K562 (cell line): ENCODE measurements around the gene MADCAM1. TPM values are rescaled to one million over a fixed set of nuclear protein-coding genes. Genes with fewer than 3 reads are reported as not detected.

Source experiments
- FOXA3 ChIP-seq, 2 experiments: fragments of 450-650 bp in 1 of 2; sonication (generic) in 1 of 2; formaldehyde crosslinking; IDR thresholded peaks in 1 of 2; conservative IDR thresholded peaks in 1 of 2; 2 replicates each; pipeline versions ENCODE4 v1.4.0 to v1.8.0; 2020 to 2022; ENCODE audit warnings: mild to moderate bottlenecking in 2 of 2, missing genetic modification reagents in 1 of 2
- GATAD2A ChIP-seq: fragments of 450-650 bp; IDR thresholded peaks from 2 replicates; pipeline ENCODE4 v1.6.1; 2017
- HNRNPH1 ChIP-seq: fragments of 200-400 bp; formaldehyde crosslinking; optimal IDR thresholded peaks from 2 replicates; pipeline ENCODE3; 2017; ENCODE audit warnings: low read depth, mild to moderate bottlenecking, low read length, moderate library complexity
- MBD2 ChIP-seq: sonication (generic); IDR thresholded peaks from 2 replicates; pipeline ENCODE4 v1.6.1; 2016; ENCODE audit warnings: low read depth, borderline replicate concordance
- MGA ChIP-seq: fragments of 450-650 bp; IDR thresholded peaks from 2 replicates; pipeline ENCODE4 v1.6.1; 2016; ENCODE audit warnings: mild to moderate bottlenecking, moderate library complexity
- PPARD ChIP-seq: fragments of 250-450 bp; sonication (Bioruptor Pico); IDR thresholded peaks from 2 replicates; pipeline ENCODE4 v1.8.0; 2022; ENCODE audit warnings: inconsistent platforms, mild to moderate bottlenecking, moderate library complexity
- SMARCA4 ChIP-seq: fragments of 450-650 bp; IDR thresholded peaks from 2 replicates; pipeline ENCODE4 v1.6.1; 2016
- SRSF1 ChIP-seq: fragments of 200-400 bp; formaldehyde crosslinking; IDR thresholded peaks from 2 replicates; pipeline ENCODE4 v1.6.1; 2017; ENCODE audit warnings: mild to moderate bottlenecking, low read depth, low read length, moderate library complexity
- polyA plus RNA-seq, 8 experiments: library from polyadenylated mRNA; depleted of rRNA in 4 of 8; stranded (reverse) in 5 of 8; unstranded in 3 of 8; fragments of >200 nt; fragmentation: Nextera tagmentation in 2 of 8; fragmentation: Illumina TruSeq in 1 of 8; extraction: Ambion mirVana in 2 of 8; extraction: Trizol in 1 of 8; gene quantifications; 2 replicates each; pipeline versions ENCODE4 v1.2.1 to v1.2.3, GENCODE V29; 2011 to 2014; ENCODE audit warnings: inconsistent platforms in 1 of 8, missing spikeins in 1 of 8
- total RNA-seq, 7 experiments: library from RNA; depleted of rRNA in 6 of 7; stranded (reverse); fragments of >200 nt in 6 of 7; fragmentation: Illumina TruSeq in 2 of 7; extraction: Trizol in 2 of 7; gene quantifications; 2 replicates each; pipeline versions ENCODE4 v1.2.1 to v1.2.3, GENCODE V29; 2011 to 2021; ENCODE audit warnings: low replicate concordance in 1 of 7
- TF ChIP-seq, protein P1 (sequence below): fragments of 450-650 bp; formaldehyde crosslinking; IDR thresholded peaks from 2 replicates; pipeline ENCODE4 v1.4.0; 2022; ENCODE audit warnings: missing genetic modification characterization
- TF ChIP-seq, protein P2 (sequence below): sonication (generic); formaldehyde crosslinking; IDR thresholded peaks from 2 replicates; pipeline ENCODE4 v1.9.0; 2022; ENCODE audit warnings: mild to moderate bottlenecking, missing genetic modification reagents
- TF ChIP-seq, protein P3 (sequence below), 2 experiments: fragments of 450-650 bp; IDR thresholded peaks; 2 replicates each; pipeline ENCODE4 v1.6.1; 2018; ENCODE audit warnings: mild to moderate bottlenecking in 2 of 2, low read depth in 1 of 2; ENCODE audit not compliant: partially characterized antibody in 2 of 2

Gene MADCAM1
- total and polyA plus RNA-seq, 9 of the 15 experiments (the other 6 are each of a cell fraction or from before 2014, with no cell fraction given) = 0.09 to 0.36 (median 0.09) TPM; not detected in 6

GRCh38 chr19:510606-511100 lies 14.4 kb downstream of the MADCAM1 start (continued):
- TF ChIP-seq MGA (peak; percentile 78), FOXA3 (CRISPR knock-in tag; conservative IDR thresholded peaks at IDR 0.05 in 1 of 2, IDR thresholded peaks at IDR 0.05 in 1 of 2) (peak in 1 of 2 experiments; percentile 18; a peak in 1 of 4 replicates), GATAD2A (no peak), PPARD (CRISPR knock-in tag) (no peak), MBD2 (no peak), SRSF1 (no peak), HNRNPH1 (no peak), SMARCA4 (no peak)
- TF ChIP-seq, protein P1, sequence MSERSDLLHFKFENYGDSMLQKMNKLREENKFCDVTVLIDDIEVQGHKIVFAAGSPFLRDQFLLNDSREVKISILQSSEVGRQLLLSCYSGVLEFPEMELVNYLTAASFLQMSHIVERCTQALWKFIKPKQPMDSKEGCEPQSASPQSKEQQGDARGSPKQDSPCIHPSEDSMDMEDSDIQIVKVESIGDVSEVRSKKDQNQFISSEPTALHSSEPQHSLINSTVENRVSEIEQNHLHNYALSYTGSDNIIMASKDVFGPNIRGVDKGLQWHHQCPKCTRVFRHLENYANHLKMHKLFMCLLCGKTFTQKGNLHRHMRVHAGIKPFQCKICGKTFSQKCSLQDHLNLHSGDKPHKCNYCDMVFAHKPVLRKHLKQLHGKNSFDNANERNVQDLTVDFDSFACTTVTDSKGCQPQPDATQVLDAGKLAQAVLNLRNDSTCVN (CRISPR knock-in tag) = no peak
- TF ChIP-seq, protein P2, sequence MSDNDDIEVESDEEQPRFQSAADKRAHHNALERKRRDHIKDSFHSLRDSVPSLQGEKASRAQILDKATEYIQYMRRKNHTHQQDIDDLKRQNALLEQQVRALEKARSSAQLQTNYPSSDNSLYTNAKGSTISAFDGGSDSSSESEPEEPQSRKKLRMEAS = peak; percentile 94
- TF ChIP-seq, protein P3, sequence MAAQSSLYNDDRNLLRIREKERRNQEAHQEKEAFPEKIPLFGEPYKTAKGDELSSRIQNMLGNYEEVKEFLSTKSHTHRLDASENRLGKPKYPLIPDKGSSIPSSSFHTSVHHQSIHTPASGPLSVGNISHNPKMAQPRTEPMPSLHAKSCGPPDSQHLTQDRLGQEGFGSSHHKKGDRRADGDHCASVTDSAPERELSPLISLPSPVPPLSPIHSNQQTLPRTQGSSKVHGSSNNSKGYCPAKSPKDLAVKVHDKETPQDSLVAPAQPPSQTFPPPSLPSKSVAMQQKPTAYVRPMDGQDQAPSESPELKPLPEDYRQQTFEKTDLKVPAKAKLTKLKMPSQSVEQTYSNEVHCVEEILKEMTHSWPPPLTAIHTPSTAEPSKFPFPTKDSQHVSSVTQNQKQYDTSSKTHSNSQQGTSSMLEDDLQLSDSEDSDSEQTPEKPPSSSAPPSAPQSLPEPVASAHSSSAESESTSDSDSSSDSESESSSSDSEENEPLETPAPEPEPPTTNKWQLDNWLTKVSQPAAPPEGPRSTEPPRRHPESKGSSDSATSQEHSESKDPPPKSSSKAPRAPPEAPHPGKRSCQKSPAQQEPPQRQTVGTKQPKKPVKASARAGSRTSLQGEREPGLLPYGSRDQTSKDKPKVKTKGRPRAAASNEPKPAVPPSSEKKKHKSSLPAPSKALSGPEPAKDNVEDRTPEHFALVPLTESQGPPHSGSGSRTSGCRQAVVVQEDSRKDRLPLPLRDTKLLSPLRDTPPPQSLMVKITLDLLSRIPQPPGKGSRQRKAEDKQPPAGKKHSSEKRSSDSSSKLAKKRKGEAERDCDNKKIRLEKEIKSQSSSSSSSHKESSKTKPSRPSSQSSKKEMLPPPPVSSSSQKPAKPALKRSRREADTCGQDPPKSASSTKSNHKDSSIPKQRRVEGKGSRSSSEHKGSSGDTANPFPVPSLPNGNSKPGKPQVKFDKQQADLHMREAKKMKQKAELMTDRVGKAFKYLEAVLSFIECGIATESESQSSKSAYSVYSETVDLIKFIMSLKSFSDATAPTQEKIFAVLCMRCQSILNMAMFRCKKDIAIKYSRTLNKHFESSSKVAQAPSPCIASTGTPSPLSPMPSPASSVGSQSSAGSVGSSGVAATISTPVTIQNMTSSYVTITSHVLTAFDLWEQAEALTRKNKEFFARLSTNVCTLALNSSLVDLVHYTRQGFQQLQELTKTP (IDR thresholded peaks at IDR 0.05; ENCODE audit: low read depth in 1 of 2, partially characterized antibody in 2 of 2) = no peak
